K562 (cell line): Measurements from ENCODE around the gene HNRNPH1. TPM values are rescaled to one million over a fixed set of nuclear protein-coding genes. Genes with fewer than 3 reads are reported as not detected.

Experiments
- ATAC-seq: fragments of 200-7000 bp; cut with Tn5 transposase; 3 replicates; pipeline ENCODE4 v1.9.1; 2020; ENCODE audit warnings: moderate library complexity
- BruUV-seq: library from RNA; stranded (reverse); fragments of 400-500 nt; replicated peaks from 2 replicates; lab custom pipeline; 2021; lab: Mats Ljungman, UMichigan
- CTCF ChIA-PET: fragments of 300-600 bp; formaldehyde crosslinking; extraction: SDS; loops from one replicate; lab custom pipeline; 2021; ENCODE audit warnings: low intra/inter-chr PET ratio; lab: Yijun Ruan, JAX
- POLR2A ChIA-PET: fragments of 300-600, 350-650 bp; sonication (Branson Sonifier 250); formaldehyde crosslinking; extraction: SDS; loops from one replicate; lab custom pipeline; 2021; ENCODE audit warnings: antibody characterized with exemption, inconsistent platforms; lab: Yijun Ruan, JAX
- DNase-seq, 4 experiments: peaks; one replicate each; pipeline versions ENCODE4 v3.0.0 to v3.0.0-alpha.2; 2011 to 2018; ENCODE audit warnings: low spot score in 3 of 4, mixed read lengths in 3 of 4; ENCODE audit errors: extremely low read depth in 1 of 4
- FAIRE-seq: peaks from 2 replicates; lab custom pipeline; 2011; peaks lifted over from hg19 to GRCh38; lab: Jason Lieb, UNC
- H2AFZ ChIP-seq: 2 replicates; pipeline ENCODE4 v1.6.0; 2011; ENCODE audit warnings: low read depth, low read length, control low read depth, inconsistent platforms
- H3K27ac ChIP-seq: fragments of 200-600 bp; 3 replicates; pipeline ENCODE4 v1.8.0; 2011; ENCODE audit warnings: low read depth, mild to moderate bottlenecking, control low read depth, inconsistent platforms, low read length, moderate library complexity, mixed read lengths; ENCODE audit errors: extremely low read depth
- H3K27me3 ChIP-seq, 2 experiments: fragments of 300-600 bp in 1 of 2; 2 replicates in 1 of 2; 3 replicates in 1 of 2; pipeline versions ENCODE4 v1.6.0 to v1.8.0; 2011; ENCODE audit warnings: inconsistent platforms in 2 of 2, low read length in 2 of 2, mild to moderate bottlenecking in 1 of 2, mixed read lengths in 1 of 2, moderate library complexity in 1 of 2; ENCODE audit not compliant: control insufficient read depth in 2 of 2, insufficient read depth in 2 of 2
- H3K36me3 ChIP-seq: fragments of 300-600 bp; 3 replicates; pipeline ENCODE4 v1.8.0; 2011; ENCODE audit warnings: mild to moderate bottlenecking, low read length, inconsistent platforms; ENCODE audit not compliant: control insufficient read depth, insufficient read depth
- H3K4me1 ChIP-seq, 2 experiments: fragments of 200-600 bp in 1 of 2; replicated peaks in 1 of 2; 2 replicates in 1 of 2; 3 replicates in 1 of 2; pipeline versions ENCODE4 v1.5.1 to v1.8.0; 2011; ENCODE audit warnings: inconsistent platforms in 2 of 2, low read length in 2 of 2, mild to moderate bottlenecking in 1 of 2, mixed read lengths in 1 of 2, moderate library complexity in 1 of 2; ENCODE audit not compliant: control insufficient read depth in 2 of 2, insufficient read depth in 2 of 2
- H3K4me2 ChIP-seq: 2 replicates; pipeline ENCODE4 v1.6.1; 2011; ENCODE audit warnings: low read length, control low read depth, inconsistent platforms, mixed read lengths; ENCODE audit not compliant: insufficient read depth
- H3K4me3 ChIP-seq: fragments of 200-600 bp; sonication (generic), shearing (Covaris generic); 2 replicates; pipeline ENCODE4 v1.5.1; 2016; ENCODE audit warnings: control low read depth, inconsistent platforms
- H3K79me2 ChIP-seq: fragments of 200-600 bp; 3 replicates; pipeline ENCODE4 v1.8.0; 2011; ENCODE audit warnings: low read length, inconsistent platforms; ENCODE audit not compliant: control insufficient read depth, insufficient read depth
- H3K9ac ChIP-seq, 2 experiments: 2 replicates each; pipeline versions ENCODE4 v1.6.0 to v1.6.1; 2011; ENCODE audit warnings: low read depth in 2 of 2, low read length in 2 of 2, control low read depth in 1 of 2, inconsistent platforms in 1 of 2, mild to moderate bottlenecking in 1 of 2, mixed read lengths in 1 of 2; ENCODE audit not compliant: insufficient read depth in 1 of 2
- H3K9me1 ChIP-seq: one replicate; pipeline ENCODE4 v1.6.0; 2011; ENCODE audit warnings: inconsistent platforms, mild to moderate bottlenecking, low read length, moderate library complexity; ENCODE audit not compliant: control insufficient read depth, insufficient read depth
- H3K9me3 ChIP-seq: replicated peaks from 2 replicates; pipeline ENCODE4 v1.5.1; 2011; ENCODE audit warnings: low read depth, low read length, inconsistent platforms; ENCODE audit not compliant: control insufficient read depth, insufficient read depth
- H4K20me1 ChIP-seq: replicated peaks from 2 replicates; pipeline ENCODE4 v1.6.1; 2011; ENCODE audit warnings: low read length, inconsistent platforms, mixed read lengths; ENCODE audit not compliant: control insufficient read depth, insufficient read depth
- ARID4B ChIP-seq: sonication (generic); formaldehyde crosslinking; IDR thresholded peaks from 2 replicates; pipeline ENCODE4 v1.8.0; 2022; ENCODE audit warnings: mild to moderate bottlenecking, missing genetic modification reagents
- ATF7 ChIP-seq: fragments of 450-650 bp; IDR thresholded peaks from 2 replicates; pipeline ENCODE4 v1.7.1; 2014; ENCODE audit warnings: mild to moderate bottlenecking, moderate library complexity
- CBX1 ChIP-seq: sonication (generic); IDR thresholded peaks from 2 replicates; pipeline ENCODE4 v1.6.1; 2016; ENCODE audit warnings: antibody characterized with exemption, low read depth, mild to moderate bottlenecking
- EP400 ChIP-seq: fragments of 450-650 bp; IDR thresholded peaks from 2 replicates; pipeline ENCODE4 v1.6.1; 2017; ENCODE audit warnings: antibody characterized with exemption, mild to moderate bottlenecking, moderate library complexity
- HIVEP1 ChIP-seq: fragments of 250-450 bp; sonication (Bioruptor Pico); IDR thresholded peaks from 2 replicates; pipeline ENCODE4 v1.4.0; 2020; ENCODE audit warnings: mild to moderate bottlenecking
- KLF13 ChIP-seq: fragments of 450-650 bp; IDR thresholded peaks from 2 replicates; pipeline ENCODE4 v1.6.1; 2016; ENCODE audit warnings: missing genetic modification characterization, low read depth, mild to moderate bottlenecking, missing compliant biosample characterization, moderate library complexity, borderline replicate concordance
- NFXL1 ChIP-seq: fragments of 450-650 bp; formaldehyde crosslinking; IDR thresholded peaks from 2 replicates; pipeline ENCODE4 v1.4.0; 2021; ENCODE audit warnings: mild to moderate bottlenecking
- RBFOX2 ChIP-seq: fragments of 200-400 bp; formaldehyde crosslinking; IDR thresholded peaks from 2 replicates; pipeline ENCODE4 v1.6.1; 2017; ENCODE audit warnings: low read depth, mild to moderate bottlenecking, low read length, moderate library complexity
- RREB1 ChIP-seq: fragments of 250-450 bp; sonication (Bioruptor Pico); IDR thresholded peaks from 2 replicates; pipeline ENCODE4 v1.4.0; 2020
- ZSCAN32 ChIP-seq: fragments of 450-650 bp; formaldehyde crosslinking; IDR thresholded peaks from 2 replicates; pipeline ENCODE4 v1.4.0; 2020; ENCODE audit warnings: mild to moderate bottlenecking, moderate library complexity
- WGBS: fragments of 100-300 bp; shearing (Covaris generic); methylation state at CpG from one replicate; pipeline ENCODE4 v1.1.6; 2016; ENCODE audit warnings: low coverage, mixed read lengths; ENCODE audit not compliant: insufficient coverage; ENCODE audit errors: missing lambda C conversion rate; 5-methylcytosine and 5-hydroxymethylcytosine counted together
- in situ Hi-C: fragments of 300-500 bp; cut with MboI; formaldehyde crosslinking; loops from 4 replicates; pipeline ENCODE4 v1.15.0; 2018; ENCODE audit warnings: inconsistent platforms, mixed read lengths
- intact Hi-C: fragments of 100-400 bp; cut with micrococcal nuclease; formaldehyde crosslinking; loops from 2 replicates; pipeline ENCODE4 v1.14.2; 2022
- polyA plus RNA-seq, 8 experiments: library from polyadenylated mRNA; depleted of rRNA in 4 of 8; stranded (reverse) in 5 of 8; unstranded in 3 of 8; fragments of >200 nt; fragmentation: Nextera tagmentation in 2 of 8; fragmentation: Illumina TruSeq in 1 of 8; extraction: Ambion mirVana in 2 of 8; extraction: Trizol in 1 of 8; gene quantifications; 2 replicates each; pipeline versions ENCODE4 v1.2.1 to v1.2.3, GENCODE V29; 2011 to 2014; ENCODE audit warnings: inconsistent platforms in 1 of 8, missing spikeins in 1 of 8
- total RNA-seq, 7 experiments: library from RNA; depleted of rRNA in 6 of 7; stranded (reverse); fragments of >200 nt in 6 of 7; fragmentation: Illumina TruSeq in 2 of 7; extraction: Trizol in 2 of 7; gene quantifications; 2 replicates each; pipeline versions ENCODE4 v1.2.1 to v1.2.3, GENCODE V29; 2011 to 2021; ENCODE audit warnings: low replicate concordance in 1 of 7

HNRNPH1 gene
- total and polyA plus RNA-seq, 9 of the 15 experiments (the other 6 are each of a cell fraction or from before 2014, with no cell fraction given), result 103 to 656 (median 561) TPM

- H3K9me3 ChIP-seq, result no peaks in the 10 kb centered on the region
- H3K79me2 ChIP-seq, result no peaks in the 10 kb centered on the region
- no peak for FAIRE-seq
- peaks cover 68% of the 10 kb centered on the region; the same call in 2 of the 3 replicates for H3K36me3 ChIP-seq
- H3K9ac ChIP-seq, result no peak overlapping the region; a peak in 1 of 4 replicates
- H2AFZ ChIP-seq, result no peak overlapping the region
- no TSS peak for BruUV-seq
- no peak for ATAC-seq
- intact Hi-C loops, result no loop called here
- H3K27ac ChIP-seq, result no peak overlapping the region
- H4K20me1 ChIP-seq, result no peaks in the 10 kb centered on the region
- CTCF ChIA-PET, result no interaction called here
- POLR2A ChIA-PET, result interaction anchor here (0.7 to 1.7 kb wide), 2 partner anchors 14 to 28 kb away, joined by 3 to 8 read pairs; no protein-coding TSS in a partner anchor
- 93% methylated on average over 16 of the region's 16 CpGs for WGBS
- H3K27me3 ChIP-seq, result no peaks in the 10 kb centered on the region
- H3K9me1 ChIP-seq, result no peaks in the 10 kb centered on the region
- H3K4me1 ChIP-seq, result no peaks in the 10 kb centered on the region
- in situ Hi-C loops, result no loop called here
- H3K4me2 ChIP-seq, result no peak overlapping the region
- no peak overlapping the region for H3K4me3 ChIP-seq
- DNase-seq, result no peak
- TF ChIP-seq KLF13 (tag), result no peak
- no peak for TF ChIP-seq NFXL1
- TF ChIP-seq ZSCAN32 (CRISPR knock-in tag), result no peak
- no peak for TF ChIP-seq RREB1 (CRISPR knock-in tag)
- TF ChIP-seq RBFOX2, result no peak
- TF ChIP-seq ATF7, result no peak
- TF ChIP-seq EP400, result no peak
- TF ChIP-seq CBX1, result no peak
- no peak for TF ChIP-seq HIVEP1
- no peak for TF ChIP-seq ARID4B (CRISPR knock-in tag)
Measured at GRCh38 chr5:179599566-179599965, 23.9 kb downstream of the HNRNPH1 start.
